ENCODE data around the gene SKA1. TPM values are rescaled to one million over a fixed set of nuclear protein-coding genes. Genes with fewer than 3 reads are reported as not detected.
"Not testable (repeated sequence)": the region's sequence is repeated elsewhere in the genome, so short reads cannot be mapped to it uniquely, and the experiment has no call there.

The SKA1 gene
- total RNA-seq, 1 experiment from 2014 or later, result 20.6 TPM

DNA sequence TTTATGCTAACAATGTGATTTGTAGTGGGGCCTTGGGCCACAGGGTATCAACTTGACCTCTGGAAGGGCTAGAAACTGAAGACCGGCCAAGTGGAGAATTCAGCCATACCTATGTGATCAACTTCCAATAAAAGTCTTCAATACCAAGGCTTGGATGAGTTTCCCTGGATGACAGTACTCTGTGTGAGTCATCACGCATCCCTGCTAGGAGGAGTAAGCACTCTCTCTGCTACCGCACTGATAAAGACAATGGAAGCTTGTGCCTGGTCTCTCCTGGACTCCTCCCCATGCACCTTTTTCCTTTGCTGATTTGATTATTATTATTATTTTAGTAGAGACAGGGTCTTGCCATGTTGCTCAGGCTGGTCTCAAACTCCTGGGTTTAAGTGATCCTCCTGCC, 58.1 kb downstream of the SKA1 start:
- no peaks in the 10 kb centered on the region for H3K23me2 ChIP-seq (ENCODE audit: insufficient read length, low read depth, low read length, poor library complexity, severe bottlenecking)
- H2BK12ac ChIP-seq (ENCODE audit: insufficient read length, low read depth, low read length), result no peak overlapping the region
- H4K5ac ChIP-seq (ENCODE audit: insufficient read length, low read depth, low read length), result no peak overlapping the region
- no peak overlapping the region for H3K4ac ChIP-seq (ENCODE audit: low read depth, low read length)
- no peak overlapping the region for H3K27ac ChIP-seq (ENCODE audit: insufficient read length, low read depth, low read length)
- no peak overlapping the region for H2AFZ ChIP-seq (ENCODE audit: low read length)
- no peaks in the 10 kb centered on the region for H3K4me1 ChIP-seq (ENCODE audit: insufficient read depth, low read length)
- H3K9me3 ChIP-seq (ENCODE audit: control insufficient read depth, low read depth, low read length), result no peaks in the 10 kb centered on the region
- H4K20me1 ChIP-seq (ENCODE audit: control insufficient read depth, insufficient read depth, insufficient read length), result no peaks in the 10 kb centered on the region
- H4K8ac ChIP-seq (replicated peaks; ENCODE audit: insufficient read length, low read depth, low read length), result no peak overlapping the region
- no peaks in the 10 kb centered on the region for H3K79me2 ChIP-seq (ENCODE audit: insufficient read depth, low read length)
- H3K18ac ChIP-seq (ENCODE audit: insufficient read length, low read depth, low read length), result no peak overlapping the region
- H3K23ac ChIP-seq (ENCODE audit: insufficient read length, low read depth, low read length), result no peak overlapping the region
- Mint-ChIP-seq H3K27me3 (ENCODE audit: low read depth) (no peaks in the 10 kb centered on the region), H3K9me3 (peaks cover 6% of the 10 kb centered on the region in 2 experiments; a peak in 3 of 5 replicates), H3K36me3 (ENCODE audit: insufficient read depth in 1 of 3, low read depth in 3 of 3) (no peaks in the 10 kb centered on the region), H3K27ac (no peak overlapping the region), H3K4me1 (no peaks in the 10 kb centered on the region), H3K4me3 (no peak overlapping the region)
- no peaks in the 10 kb centered on the region for H3K79me1 ChIP-seq (ENCODE audit: insufficient read depth, low read depth, low read length, poor library complexity, severe bottlenecking)
- TF ChIP-seq CTCF (conservative IDR thresholded peaks at IDR 0.05), result no peak
- H3K9ac ChIP-seq (ENCODE audit: extremely low read depth, insufficient read length, low read length), result no peak overlapping the region
- no peak overlapping the region for H3K56ac ChIP-seq (ENCODE audit: insufficient read length, low read depth, low read length)
- no peak overlapping the region for H4K91ac ChIP-seq (ENCODE audit: insufficient read length, low read depth, low read length)
- H2BK15ac ChIP-seq (ENCODE audit: low read depth, low read length), result no peak overlapping the region
- no peaks in the 10 kb centered on the region for H3K27me3 ChIP-seq (ENCODE audit: insufficient read depth, low read length)
- no peak overlapping the region for H3K14ac ChIP-seq (ENCODE audit: insufficient read depth, low read length)
- no peak overlapping the region for H2BK120ac ChIP-seq (ENCODE audit: low read depth, low read length, poor library complexity, severe bottlenecking)
- WGBS (ENCODE audit: extremely low coverage, insufficient read length, low lambda C conversion rate), result no CpG with 5 or more reads among the region's 3 CpGs
- no peak overlapping the region for H2BK5ac ChIP-seq (ENCODE audit: insufficient read length, low read length)
- H3K4me2 ChIP-seq (ENCODE audit: insufficient read depth, insufficient read length, low read length), result no peak overlapping the region
- no peak overlapping the region for H2BK20ac ChIP-seq (ENCODE audit: low read depth, low read length, poor library complexity, severe bottlenecking)
- DNase-seq, result no peak
- no peak overlapping the region for H3T11ph ChIP-seq (ENCODE audit: low read length)
- no peak overlapping the region for H2AK5ac ChIP-seq (ENCODE audit: insufficient read length, low read length)

DNA sequence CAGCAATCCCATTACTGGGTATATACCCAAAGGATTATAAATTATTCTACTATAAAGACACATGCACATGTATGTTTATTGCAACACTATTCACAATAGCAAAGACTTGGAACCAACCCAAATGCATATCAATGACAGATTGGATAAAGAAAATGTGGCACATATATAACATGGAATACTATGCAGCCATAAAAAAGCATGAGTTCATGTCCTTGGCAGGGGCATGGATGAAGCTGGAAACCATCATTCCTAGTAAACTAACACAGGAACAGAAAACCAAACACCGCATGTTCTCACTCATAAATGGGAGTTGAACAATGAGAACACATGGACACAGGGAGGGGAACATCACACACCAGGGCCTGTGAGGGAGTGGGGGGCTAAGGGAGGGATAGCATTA, 61.9 kb downstream of the SKA1 start:
- H3K4me2 ChIP-seq (ENCODE audit: insufficient read depth, insufficient read length, low read length); H3K27ac ChIP-seq (ENCODE audit: insufficient read length, low read depth, low read length); H2BK15ac ChIP-seq (ENCODE audit: low read depth, low read length); H3K36me3 Mint-ChIP-seq (ENCODE audit: insufficient read depth in 1 of 3, low read depth in 3 of 3); H3K56ac ChIP-seq (ENCODE audit: insufficient read length, low read depth, low read length); H3K14ac ChIP-seq (ENCODE audit: insufficient read depth, low read length); H3T11ph ChIP-seq (ENCODE audit: low read length); H3K27me3 ChIP-seq (ENCODE audit: insufficient read depth, low read length); H3K9me3 Mint-ChIP-seq; H2BK20ac ChIP-seq (ENCODE audit: low read depth, low read length, poor library complexity, severe bottlenecking); H2BK5ac ChIP-seq (ENCODE audit: insufficient read length, low read length); H3K23me2 ChIP-seq (ENCODE audit: insufficient read length, low read depth, low read length, poor library complexity, severe bottlenecking); H3K9ac ChIP-seq (ENCODE audit: extremely low read depth, insufficient read length, low read length); H2BK12ac ChIP-seq (ENCODE audit: insufficient read length, low read depth, low read length); H3K4me1 ChIP-seq (ENCODE audit: insufficient read depth, low read length); H3K18ac ChIP-seq (ENCODE audit: insufficient read length, low read depth, low read length); H2AFZ ChIP-seq (ENCODE audit: low read length); H4K5ac ChIP-seq (ENCODE audit: insufficient read length, low read depth, low read length); DNase-seq; H3K23ac ChIP-seq (ENCODE audit: insufficient read length, low read depth, low read length); H3K4me3 Mint-ChIP-seq; H3K27ac Mint-ChIP-seq; H3K79me2 ChIP-seq (ENCODE audit: insufficient read depth, low read length); H2BK120ac ChIP-seq (ENCODE audit: low read depth, low read length, poor library complexity, severe bottlenecking); H2AK5ac ChIP-seq (ENCODE audit: insufficient read length, low read length); H3K79me1 ChIP-seq (ENCODE audit: insufficient read depth, low read depth, low read length, poor library complexity, severe bottlenecking); H4K20me1 ChIP-seq (ENCODE audit: control insufficient read depth, insufficient read depth, insufficient read length); H3K9me3 ChIP-seq (ENCODE audit: control insufficient read depth, low read depth, low read length); H3K4ac ChIP-seq (ENCODE audit: low read depth, low read length); H4K8ac ChIP-seq (replicated peaks; ENCODE audit: insufficient read length, low read depth, low read length); H4K91ac ChIP-seq (ENCODE audit: insufficient read length, low read depth, low read length); H3K27me3 Mint-ChIP-seq (ENCODE audit: low read depth): not testable (repeated sequence)
- H3K4me1 Mint-ChIP-seq, result peaks cover 17 to 18% of the 10 kb centered on the region in 2 experiments
- WGBS (ENCODE audit: extremely low coverage, insufficient read length, low lambda C conversion rate), result no CpG with 5 or more reads among the region's 1 CpG
